Nasal cavity respiratory epithelium epithelial cell of viscerocranial mucosa (primary cell): ENCODE results near the gene FIGLA. TPM values are rescaled to one million over a fixed set of nuclear protein-coding genes. Genes with fewer than 3 reads are reported as not detected.

ENCODE experiments used
- total RNA-seq: library from RNA; depleted of rRNA; stranded (reverse); fragments of >200 nt; gene quantifications from 2 replicates; pipeline ENCODE4 v1.2.3, GENCODE V29; 2014

FIGLA gene, protein sequence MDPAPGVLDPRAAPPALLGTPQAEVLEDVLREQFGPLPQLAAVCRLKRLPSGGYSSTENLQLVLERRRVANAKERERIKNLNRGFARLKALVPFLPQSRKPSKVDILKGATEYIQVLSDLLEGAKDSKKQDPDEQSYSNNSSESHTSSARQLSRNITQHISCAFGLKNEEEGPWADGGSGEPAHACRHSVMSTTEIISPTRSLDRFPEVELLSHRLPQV
- total RNA-seq, result not detected in 2 replicates

DNA sequence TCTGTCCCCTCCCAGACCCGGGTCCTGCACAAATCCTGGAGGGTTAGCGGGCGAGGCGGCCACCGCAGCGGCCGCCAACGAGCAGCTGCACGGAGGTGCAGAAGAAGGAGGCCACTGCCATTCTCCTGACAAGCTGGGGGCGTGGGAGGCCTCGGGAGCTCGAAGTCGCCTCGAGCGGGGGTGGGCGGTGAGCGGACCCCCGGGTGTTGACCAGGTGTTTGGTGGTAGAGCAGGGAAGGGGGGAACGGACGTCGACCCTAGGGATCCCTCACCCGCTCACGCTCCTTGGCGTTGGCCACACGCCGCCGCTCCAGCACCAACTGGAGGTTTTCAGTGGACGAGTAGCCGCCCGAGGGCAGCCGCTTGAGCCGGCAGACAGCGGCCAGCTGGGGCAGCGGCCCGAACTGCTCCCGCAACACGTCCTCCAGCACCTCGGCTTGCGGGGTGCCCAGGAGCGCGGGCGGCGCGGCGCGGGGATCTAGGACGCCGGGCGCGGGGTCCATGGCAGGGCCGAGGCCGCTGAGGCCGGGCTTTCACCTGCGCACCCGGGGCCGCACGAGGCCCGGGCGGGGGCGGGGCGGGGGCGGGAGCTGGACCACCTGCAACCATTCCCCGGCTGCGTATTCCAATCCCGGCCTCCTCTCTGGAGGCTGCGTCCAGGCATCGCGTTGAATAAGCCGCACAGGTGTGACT is at the start of gene FIGLA:
TSS of gene FIGLA (minus strand) at position 508 of the 693 bp plus-strand sequence. CDS start at position 503, 5 bp downstream.

DNA sequence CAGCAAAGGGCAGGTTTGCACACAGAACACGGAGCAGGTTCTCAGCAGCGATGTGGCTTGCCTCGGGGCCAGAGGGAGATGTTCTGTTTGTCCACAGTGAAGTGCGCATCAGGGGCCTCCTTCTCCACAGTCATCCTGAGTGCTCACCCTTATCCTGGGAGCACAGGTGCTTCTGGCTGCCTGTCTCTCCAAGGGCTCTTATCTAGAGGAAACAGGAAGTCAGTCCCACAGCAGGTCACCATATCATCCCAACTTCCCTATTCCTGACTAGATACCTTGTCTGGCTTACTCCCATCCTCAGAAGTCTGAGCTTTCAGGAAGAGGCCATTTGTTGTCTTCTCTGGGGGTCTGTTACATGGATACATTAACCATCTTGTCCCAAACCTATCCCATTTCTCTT is 45.2 kb upstream of the FIGLA start, which contains the start of gene CD207:
TSS of gene CD207 (minus strand) at position 174 of the 400 bp plus-strand sequence. CDS start at position 134, 40 bp downstream.

DNA sequence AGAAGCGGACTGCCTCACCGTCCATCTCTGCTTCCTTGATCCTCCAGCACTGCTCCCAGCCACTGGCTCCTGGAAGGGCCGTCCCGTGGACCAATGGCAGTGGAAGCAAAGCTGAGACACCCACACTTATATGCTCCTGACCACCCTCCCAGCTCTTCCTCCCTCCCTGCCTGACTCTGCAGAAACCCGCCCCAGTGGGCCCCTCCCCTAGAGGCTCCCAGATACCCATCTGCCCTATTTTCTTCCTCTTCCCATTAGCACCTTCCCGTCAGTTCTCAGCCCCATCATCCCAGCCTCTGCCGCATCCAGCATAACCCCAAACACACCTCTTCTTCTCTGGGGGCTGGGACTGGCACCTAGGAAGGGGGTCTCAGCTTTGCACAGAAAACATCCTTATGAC is 30.1 kb upstream of the FIGLA start, which contains the start of gene CLEC4F:
TSS of gene CLEC4F (minus strand) at position 101 of the 400 bp plus-strand sequence. CDS start at position 25, 76 bp downstream.

DNA sequence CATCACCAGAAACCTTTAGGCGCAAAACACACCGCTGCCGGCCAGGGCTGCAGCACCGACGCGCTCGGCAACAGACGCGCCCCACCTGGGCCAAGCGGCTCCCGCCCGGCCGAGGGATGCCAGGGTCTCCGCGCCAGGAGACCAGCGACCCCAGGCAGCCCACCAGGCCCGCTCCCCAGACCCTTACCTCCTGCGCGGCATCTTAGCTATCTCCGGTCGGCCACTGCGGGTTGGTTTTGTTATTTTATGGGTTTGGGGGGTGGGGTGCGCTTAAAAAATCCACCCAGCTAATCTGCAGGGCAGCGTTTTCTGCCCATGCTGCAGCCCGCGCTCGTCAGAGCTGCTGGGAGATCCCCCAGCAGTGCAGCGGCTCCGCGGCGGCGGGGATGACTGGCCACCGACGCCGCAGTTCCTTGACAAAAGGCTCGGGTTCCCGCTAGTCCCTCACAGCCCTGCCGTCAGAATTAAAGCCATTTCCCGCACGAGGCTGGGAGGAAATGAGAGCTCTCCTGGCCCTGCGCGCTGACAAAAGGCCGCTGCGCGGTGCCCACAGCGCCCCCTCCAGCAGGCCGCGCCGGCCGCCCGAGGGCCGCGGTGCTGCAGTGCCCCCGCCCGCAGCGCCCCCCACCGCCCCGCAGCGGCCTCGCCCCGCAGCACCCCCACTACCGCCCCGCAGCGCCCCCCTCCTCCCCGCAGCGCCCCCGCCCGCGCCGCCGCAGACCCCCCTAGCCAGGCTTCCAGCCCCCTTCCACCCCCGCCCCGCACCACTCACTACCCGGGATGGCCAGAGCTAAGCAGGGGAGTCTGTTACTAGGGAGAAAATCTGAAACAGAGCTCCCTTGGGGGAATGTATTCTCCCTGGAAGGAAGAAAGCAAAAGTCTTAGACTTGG is 22.5 kb downstream of the FIGLA start, which contains the start of gene ADD2:
TSS of gene ADD2 (minus strand) at position 502 of the 891 bp plus-strand sequence. CDS start 61,792 bp downstream, outside the sequence.

Other genes with a start within 250 kb of the FIGLA start
- 144 and 191 TPM in 2 replicates for gene TGFA, start 236.8 kb downstream of the FIGLA start, total RNA-seq
- under 0.01 TPM in 1 of 2 replicates, not detected in the other for gene ADD2, start 22.4 kb downstream of the FIGLA start, total RNA-seq
- gene CLEC4F, start 30.0 kb upstream of the FIGLA start, total RNA-seq, result not detected in 2 replicates
- gene CD207, start 45.2 kb upstream of the FIGLA start, total RNA-seq, result not detected in 2 replicates
- not detected in 2 replicates for gene VAX2, start 109.9 kb upstream of the FIGLA start, total RNA-seq
- gene ATP6V1B1, start 145.3 kb upstream of the FIGLA start, total RNA-seq, result 0.21 and 0.34 TPM in 2 replicates
- gene ANKRD53, start 188.0 kb upstream of the FIGLA start, total RNA-seq, result 0.07 TPM in 1 of 2 replicates, not detected in the other
- 12.3 and 28.5 TPM in 2 replicates for gene TEX261, start 204.2 kb upstream of the FIGLA start, total RNA-seq